Esophagus squamous epithelium (tissue), 4 donors: ENCODE results near the gene MYO9A.

Source experiments
- POLR2A ChIP-seq, 4 donors: fragments of 450-650 bp; IDR thresholded peaks; one replicate each; pipeline ENCODE4 v1.6.1; 2017; ENCODE audit warnings: antibody characterized with exemption in 4 of 4, mild to moderate bottlenecking in 4 of 4, moderate library complexity in 3 of 4
- TF ChIP-seq, protein P1 (sequence below), 6 experiments: fragments of 450-650 bp in 4 of 6; fragments of 200-600 bp in 2 of 6; sonication (generic) in 2 of 6; IDR thresholded peaks; one replicate each; pipeline ENCODE4 v1.5.1; 2016 to 2019; ENCODE audit warnings: antibody characterized with exemption in 6 of 6, mild to moderate bottlenecking in 4 of 6, moderate library complexity in 4 of 6

DNA sequence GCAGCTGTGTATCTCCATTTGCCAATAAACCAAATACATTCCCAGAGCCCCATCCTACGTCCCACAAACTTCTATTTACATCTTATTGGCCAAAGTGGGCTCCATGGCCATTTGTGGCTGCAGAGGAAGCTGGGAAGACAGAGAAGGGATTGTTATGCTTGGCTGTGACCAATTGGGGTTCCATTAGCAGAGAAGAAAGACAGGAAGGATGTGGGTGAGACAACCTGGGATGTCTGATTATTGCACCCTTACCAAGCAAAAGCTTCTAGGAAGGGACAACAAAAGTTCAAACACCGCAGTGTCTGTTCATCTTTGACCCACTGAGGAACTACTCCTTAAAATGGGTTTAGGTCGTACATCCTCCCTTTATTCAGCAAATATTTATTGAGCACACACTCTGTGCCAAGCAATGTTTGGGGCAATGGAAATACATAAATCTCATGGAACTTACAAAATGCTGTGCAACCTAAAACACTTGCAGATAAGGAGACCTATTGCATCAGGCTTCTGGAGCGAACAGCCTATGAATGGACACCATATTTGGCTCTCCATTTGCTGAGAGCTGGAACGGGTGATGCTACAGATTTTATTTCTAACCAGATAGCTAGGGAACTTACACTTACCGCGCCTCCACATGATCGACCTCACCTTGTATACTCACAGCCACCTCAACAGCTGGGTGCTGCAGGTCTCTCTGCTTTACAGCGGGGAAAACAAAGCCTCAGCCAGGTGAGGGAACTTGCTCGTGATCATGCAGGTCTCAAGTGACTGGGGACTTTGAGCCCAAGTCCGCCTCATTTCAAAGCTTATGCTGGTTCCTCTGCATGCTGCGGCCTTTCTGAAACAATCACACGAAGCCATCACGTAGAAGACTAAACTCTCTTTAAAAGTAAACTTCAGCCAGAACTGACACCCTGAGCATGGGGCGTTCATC lies 329.0 kb downstream of the MYO9A start:
- TF ChIP-seq, protein P1, sequence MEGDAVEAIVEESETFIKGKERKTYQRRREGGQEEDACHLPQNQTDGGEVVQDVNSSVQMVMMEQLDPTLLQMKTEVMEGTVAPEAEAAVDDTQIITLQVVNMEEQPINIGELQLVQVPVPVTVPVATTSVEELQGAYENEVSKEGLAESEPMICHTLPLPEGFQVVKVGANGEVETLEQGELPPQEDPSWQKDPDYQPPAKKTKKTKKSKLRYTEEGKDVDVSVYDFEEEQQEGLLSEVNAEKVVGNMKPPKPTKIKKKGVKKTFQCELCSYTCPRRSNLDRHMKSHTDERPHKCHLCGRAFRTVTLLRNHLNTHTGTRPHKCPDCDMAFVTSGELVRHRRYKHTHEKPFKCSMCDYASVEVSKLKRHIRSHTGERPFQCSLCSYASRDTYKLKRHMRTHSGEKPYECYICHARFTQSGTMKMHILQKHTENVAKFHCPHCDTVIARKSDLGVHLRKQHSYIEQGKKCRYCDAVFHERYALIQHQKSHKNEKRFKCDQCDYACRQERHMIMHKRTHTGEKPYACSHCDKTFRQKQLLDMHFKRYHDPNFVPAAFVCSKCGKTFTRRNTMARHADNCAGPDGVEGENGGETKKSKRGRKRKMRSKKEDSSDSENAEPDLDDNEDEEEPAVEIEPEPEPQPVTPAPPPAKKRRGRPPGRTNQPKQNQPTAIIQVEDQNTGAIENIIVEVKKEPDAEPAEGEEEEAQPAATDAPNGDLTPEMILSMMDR (IDR thresholded peaks at IDR 0.05): no peak
- TF ChIP-seq POLR2A (IDR thresholded peaks at IDR 0.05): no peak
